K562 (cell line): ENCODE results near the gene ZCCHC14. TPM values are rescaled to one million over a fixed set of nuclear protein-coding genes. Genes with fewer than 3 reads are reported as not detected.

Experiments
- BCOR ChIP-seq: fragments of 450-650 bp; IDR thresholded peaks from 2 replicates; pipeline ENCODE4 v1.6.1; 2016
- CBX2 ChIP-seq: fragments of 200-600 bp; sonication (generic); IDR thresholded peaks from one replicate; pipeline ENCODE4 v1.6.1; 2012; ENCODE audit warnings: mild to moderate bottlenecking, low read length, inconsistent platforms; ENCODE audit not compliant: insufficient read depth, poor library complexity, severe bottlenecking
- ETV5 ChIP-seq: sonication (generic); formaldehyde crosslinking; IDR thresholded peaks from 2 replicates; pipeline ENCODE4 v1.4.0; 2020; ENCODE audit warnings: low read depth, mild to moderate bottlenecking, missing genetic modification reagents
- FOXA3 ChIP-seq, 2 experiments: fragments of 450-650 bp in 1 of 2; sonication (generic) in 1 of 2; formaldehyde crosslinking; IDR thresholded peaks in 1 of 2; conservative IDR thresholded peaks in 1 of 2; 2 replicates each; pipeline versions ENCODE4 v1.4.0 to v1.8.0; 2020 to 2022; ENCODE audit warnings: mild to moderate bottlenecking in 2 of 2, missing genetic modification reagents in 1 of 2
- IRF1 ChIP-seq: sonication (generic); formaldehyde crosslinking; IDR thresholded peaks from 2 replicates; pipeline ENCODE4 v1.8.0; 2022; ENCODE audit warnings: missing genetic modification reagents, mild to moderate bottlenecking, borderline replicate concordance
- KAT7 ChIP-seq: sonication (generic); formaldehyde crosslinking; IDR thresholded peaks from 2 replicates; pipeline ENCODE4 v1.8.0; 2022; ENCODE audit warnings: missing genetic modification reagents, mild to moderate bottlenecking, borderline replicate concordance
- KLF16 ChIP-seq: IDR thresholded peaks from 2 replicates; pipeline ENCODE4 v1.6.1; 2016; ENCODE audit warnings: antibody characterized with exemption
- LCOR ChIP-seq: sonication (generic); formaldehyde crosslinking; IDR thresholded peaks from 2 replicates; pipeline ENCODE4 v1.8.0; 2022; ENCODE audit warnings: mild to moderate bottlenecking, missing genetic modification reagents
- REST ChIP-seq, 2 experiments: fragments of 450-650 bp; formaldehyde crosslinking in 1 of 2; IDR thresholded peaks; 2 replicates each; pipeline versions ENCODE4 v1.4.0 to v1.6.1; 2014 to 2020; ENCODE audit warnings: mild to moderate bottlenecking in 2 of 2, borderline replicate concordance in 1 of 2, low read depth in 1 of 2
- SIN3A ChIP-seq, 2 experiments: fragments of 150-350 bp in 1 of 2; IDR thresholded peaks; 2 replicates each; pipeline ENCODE4 v1.6.1; 2011 to 2016; ENCODE audit warnings: borderline replicate concordance in 2 of 2, low read depth in 2 of 2, low read length in 2 of 2, mild to moderate bottlenecking in 2 of 2, moderate library complexity in 2 of 2; ENCODE audit not compliant: control insufficient read depth in 1 of 2
- SLC30A9 ChIP-seq: fragments of 250-450 bp; sonication (Bioruptor Pico); IDR thresholded peaks from 2 replicates; pipeline ENCODE4 v1.8.0; 2022; ENCODE audit warnings: mild to moderate bottlenecking, moderate library complexity
- TBL1XR1 ChIP-seq, 2 experiments: IDR thresholded peaks; 2 replicates each; pipeline ENCODE4 v1.6.1; 2012; ENCODE audit warnings: improper control_type of control experiment in 2 of 2, low read length in 2 of 2, mild to moderate bottlenecking in 1 of 2
- ZNF408 ChIP-seq: fragments of 250-450 bp; sonication (Bioruptor Pico); IDR thresholded peaks from 2 replicates; pipeline ENCODE4 v1.4.0; 2020; ENCODE audit warnings: low read depth, mild to moderate bottlenecking, moderate library complexity
- polyA plus RNA-seq, 8 experiments: library from polyadenylated mRNA; depleted of rRNA in 4 of 8; stranded (reverse) in 5 of 8; unstranded in 3 of 8; fragments of >200 nt; fragmentation: Nextera tagmentation in 2 of 8; fragmentation: Illumina TruSeq in 1 of 8; extraction: Ambion mirVana in 2 of 8; extraction: Trizol in 1 of 8; gene quantifications; 2 replicates each; pipeline versions ENCODE4 v1.2.1 to v1.2.3, GENCODE V29; 2011 to 2014; ENCODE audit warnings: inconsistent platforms in 1 of 8, missing spikeins in 1 of 8
- total RNA-seq, 7 experiments: library from RNA; depleted of rRNA in 6 of 7; stranded (reverse); fragments of >200 nt in 6 of 7; fragmentation: Illumina TruSeq in 2 of 7; extraction: Trizol in 2 of 7; gene quantifications; 2 replicates each; pipeline versions ENCODE4 v1.2.1 to v1.2.3, GENCODE V29; 2011 to 2021; ENCODE audit warnings: low replicate concordance in 1 of 7
- TF ChIP-seq, protein P1 (sequence below): fragments of 450-650 bp; formaldehyde crosslinking; IDR thresholded peaks from 2 replicates; pipeline ENCODE4 v1.4.0; 2020; ENCODE audit warnings: mild to moderate bottlenecking, mixed read lengths

The ZCCHC14 gene
- total and polyA plus RNA-seq, 9 of the 15 experiments (the other 6 are each of a cell fraction or from before 2014, with no cell fraction given), result 1.5 to 12.4 (median 2.9) TPM

DNA sequence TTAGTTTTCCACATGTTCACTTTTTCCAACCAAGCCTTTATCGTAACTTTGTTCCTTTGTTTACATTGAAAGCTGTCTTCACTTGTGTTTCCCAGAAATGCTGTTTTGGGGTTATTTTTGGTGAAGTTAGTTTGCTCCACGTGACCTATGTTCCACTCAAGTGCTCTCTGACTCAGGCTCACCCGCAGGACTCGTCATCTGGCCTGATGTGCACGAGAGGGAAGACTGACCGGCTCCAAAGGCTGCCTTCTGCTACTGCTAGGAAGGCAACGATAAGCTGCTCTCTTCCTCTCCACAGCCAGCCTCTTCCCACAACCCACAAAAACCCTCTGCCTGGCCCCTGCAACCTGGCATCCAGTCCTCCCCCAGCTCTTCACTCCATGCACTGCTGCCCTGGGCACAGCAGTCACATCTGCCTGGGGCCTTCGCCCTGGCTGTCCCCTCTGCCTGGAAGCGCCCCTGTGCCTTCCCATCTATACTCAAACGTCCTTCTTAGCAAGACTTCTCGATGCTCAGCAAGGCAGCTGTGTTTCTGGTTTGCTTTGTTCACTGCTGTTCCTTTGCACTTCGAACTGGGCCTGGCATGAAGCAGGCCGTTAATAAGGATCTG, 28.0 kb downstream of the ZCCHC14 start (continued):
- TF ChIP-seq REST (IDR thresholded peaks at IDR 0.05; ENCODE audit: borderline replicate concordance), result peak; percentile 64
- peak; percentile 63; the same call in 1 of the 2 replicates for TF ChIP-seq REST (CRISPR knock-in tag; IDR thresholded peaks at IDR 0.05; ENCODE audit: low read depth)
- no peak for TF ChIP-seq CBX2
- 0 out of 4 replicates have a peak, but pooled peaks of 1 of the 2 experiments have one; percentile 7 for TF ChIP-seq TBL1XR1 (IDR thresholded peaks at IDR 0.05; ENCODE audit: low read length in 2 of 2)
- no peak for TF ChIP-seq ZNF408 (CRISPR knock-in tag)
- TF ChIP-seq LCOR, result peak; percentile 68; the same call in 1 of the 2 replicates
- TF ChIP-seq SLC30A9 (CRISPR knock-in tag), result no peak
- TF ChIP-seq IRF1 (CRISPR knock-in tag), result no peak
- 0 out of 2 replicates have a peak, but pooled peaks have one; percentile 53 for TF ChIP-seq KAT7 (CRISPR knock-in tag)
- no peak for TF ChIP-seq SIN3A (IDR thresholded peaks at IDR 0.05; ENCODE audit: borderline replicate concordance in 2 of 2, control insufficient read depth in 1 of 2, low read depth in 2 of 2, low read length in 2 of 2)
- peak; percentile 47 to 82; a peak in 2 of 4 replicates for TF ChIP-seq FOXA3 (CRISPR knock-in tag; conservative IDR thresholded peaks at IDR 0.05 in 1 of 2, IDR thresholded peaks at IDR 0.05 in 1 of 2)
- no peak; the same call in 1 of the 2 replicates for TF ChIP-seq ETV5 (CRISPR knock-in tag)
- TF ChIP-seq KLF16, result no peak
- no peak for TF ChIP-seq BCOR
- TF ChIP-seq, protein P1, sequence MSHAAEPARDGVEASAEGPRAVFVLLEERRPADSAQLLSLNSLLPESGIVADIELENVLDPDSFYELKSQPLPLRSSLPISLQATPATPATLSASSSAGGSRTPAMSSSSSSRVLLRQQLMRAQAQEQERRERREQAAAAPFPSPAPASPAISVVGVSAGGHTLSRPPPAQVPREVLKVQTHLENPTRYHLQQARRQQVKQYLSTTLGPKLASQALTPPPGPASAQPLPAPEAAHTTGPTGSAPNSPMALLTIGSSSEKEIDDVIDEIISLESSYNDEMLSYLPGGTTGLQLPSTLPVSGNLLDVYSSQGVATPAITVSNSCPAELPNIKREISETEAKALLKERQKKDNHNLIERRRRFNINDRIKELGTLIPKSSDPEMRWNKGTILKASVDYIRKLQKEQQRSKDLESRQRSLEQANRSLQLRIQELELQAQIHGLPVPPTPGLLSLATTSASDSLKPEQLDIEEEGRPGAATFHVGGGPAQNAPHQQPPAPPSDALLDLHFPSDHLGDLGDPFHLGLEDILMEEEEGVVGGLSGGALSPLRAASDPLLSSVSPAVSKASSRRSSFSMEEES, result peak; percentile 57
